Neuronal stem cell (in vitro differentiated cells): ENCODE results near the gene GNRH2.
"Not testable (repeated sequence)": the region's sequence is repeated elsewhere in the genome, so short reads cannot be mapped to it uniquely, and the experiment has no call there.

Experiments used
- DNase-seq: peaks from one replicate; pipeline ENCODE4 v3.0.0-alpha.2; 2013; ENCODE audit warnings: low spot score
- H2AFZ ChIP-seq: one replicate; pipeline ENCODE4 v1.6.1; 2013; ENCODE audit warnings: mild to moderate bottlenecking, low read length, inconsistent platforms
- H2AK5ac ChIP-seq: 2 replicates; pipeline ENCODE4 v1.6.1; 2013; ENCODE audit warnings: low read depth, mild to moderate bottlenecking, inconsistent platforms, low read length, moderate library complexity, mixed read lengths
- H2BK120ac ChIP-seq: 2 replicates; pipeline ENCODE4 v1.6.1; 2013; ENCODE audit warnings: low read depth, mild to moderate bottlenecking, inconsistent platforms, low read length, moderate library complexity, mixed read lengths
- H2BK12ac ChIP-seq: one replicate; pipeline ENCODE4 v1.6.1; 2013; ENCODE audit warnings: low read length, inconsistent platforms
- H2BK15ac ChIP-seq: 2 replicates; pipeline ENCODE4 v1.6.1; 2013; ENCODE audit warnings: mild to moderate bottlenecking, low read length, inconsistent platforms, mixed read lengths
- H2BK5ac ChIP-seq: one replicate; pipeline ENCODE4 v1.6.1; 2013; ENCODE audit warnings: inconsistent platforms, mild to moderate bottlenecking, low read length, moderate library complexity
- H3K14ac ChIP-seq: one replicate; pipeline ENCODE4 v1.6.1; 2013; ENCODE audit warnings: low read length, inconsistent platforms
- H3K18ac ChIP-seq: 2 replicates; pipeline ENCODE4 v1.6.1; 2013; ENCODE audit warnings: low read length, inconsistent platforms
- H3K23ac ChIP-seq: 2 replicates; pipeline ENCODE4 v1.6.1; 2013; ENCODE audit warnings: low read depth, mild to moderate bottlenecking, mixed read lengths, low read length, inconsistent platforms; ENCODE audit not compliant: poor library complexity
- H3K27ac ChIP-seq: replicated peaks from 3 replicates; pipeline ENCODE4 v1.5.1; 2013; ENCODE audit warnings: low read length, inconsistent platforms
- H3K27me3 ChIP-seq, 3 experiments: 2 replicates each; pipeline ENCODE4 v1.6.1; 2013; ENCODE audit warnings: low read length in 3 of 3, mild to moderate bottlenecking in 2 of 3, inconsistent platforms in 1 of 3, low read depth in 1 of 3, mixed read lengths in 1 of 3, moderate library complexity in 1 of 3; ENCODE audit not compliant: control insufficient read depth in 3 of 3, insufficient read depth in 3 of 3
- H3K36me3 ChIP-seq, 2 donors: replicated peaks in 1 of 2; 2 replicates each; pipeline ENCODE4 v1.6.1; 2013; ENCODE audit warnings: low read length in 2 of 2; ENCODE audit not compliant: control insufficient read depth in 2 of 2, insufficient read depth in 2 of 2
- H3K4ac ChIP-seq: 2 replicates; pipeline ENCODE4 v1.6.1; 2013; ENCODE audit warnings: inconsistent platforms, mild to moderate bottlenecking, low read length, moderate library complexity
- H3K4me1 ChIP-seq, 2 donors: 1 replicate in 1 of 2; 2 replicates in 1 of 2; pipeline ENCODE4 v1.6.1; 2013; ENCODE audit warnings: low read length in 2 of 2, low read depth in 1 of 2; ENCODE audit not compliant: control insufficient read depth in 2 of 2, insufficient read depth in 1 of 2
- H3K4me2 ChIP-seq: one replicate; pipeline ENCODE4 v1.6.1; 2013; ENCODE audit warnings: mild to moderate bottlenecking, low read length, inconsistent platforms; ENCODE audit not compliant: insufficient read depth, poor library complexity, severe bottlenecking
- H3K4me3 ChIP-seq, 2 donors: 2 replicates each; pipeline ENCODE4 v1.5.1; 2013; ENCODE audit warnings: low read length in 2 of 2, mild to moderate bottlenecking in 2 of 2, inconsistent platforms in 1 of 2, moderate library complexity in 1 of 2
- H3K79me1 ChIP-seq: one replicate; pipeline ENCODE4 v1.6.1; 2013; ENCODE audit warnings: low read depth, mild to moderate bottlenecking, inconsistent platforms, low read length, moderate library complexity
- H3K9ac ChIP-seq: one replicate; pipeline ENCODE4 v1.6.1; 2013; ENCODE audit warnings: mild to moderate bottlenecking, low read depth, low read length, inconsistent platforms; ENCODE audit not compliant: poor library complexity
- H3K9me3 ChIP-seq, 2 donors: replicated peaks in 1 of 2; 2 replicates each; pipeline versions ENCODE3 to v1.6.1; 2013; ENCODE audit warnings: low read length in 2 of 2, mild to moderate bottlenecking in 2 of 2, inconsistent platforms in 1 of 2, low read depth in 1 of 2, mixed read lengths in 1 of 2, moderate library complexity in 1 of 2; ENCODE audit not compliant: control insufficient read depth in 2 of 2, insufficient read depth in 1 of 2
- H4K8ac ChIP-seq: one replicate; pipeline ENCODE4 v1.6.1; 2013; ENCODE audit warnings: low read depth, mild to moderate bottlenecking, inconsistent platforms, low read length, moderate library complexity
- H4K91ac ChIP-seq: one replicate; pipeline ENCODE4 v1.6.1; 2013; ENCODE audit warnings: low read length, low read depth, mild to moderate bottlenecking, inconsistent platforms; ENCODE audit not compliant: poor library complexity
- whole genome bisulfite sequencing, 2 donors: extraction: QIAGEN DNeasy Blood & Tissue Kit; methylation state at CpG; one replicate each; pipeline ENCODE4 v1.1.7; 2013; ENCODE audit warnings: missing lambda C conversion rate in 2 of 2, mixed read lengths in 1 of 2; ENCODE audit not compliant: insufficient read length in 2 of 2, insufficient replicate concordance in 1 of 2; ENCODE audit errors: extremely low coverage in 2 of 2; 5-methylcytosine and 5-hydroxymethylcytosine counted together

Gene GNRH2

DNA sequence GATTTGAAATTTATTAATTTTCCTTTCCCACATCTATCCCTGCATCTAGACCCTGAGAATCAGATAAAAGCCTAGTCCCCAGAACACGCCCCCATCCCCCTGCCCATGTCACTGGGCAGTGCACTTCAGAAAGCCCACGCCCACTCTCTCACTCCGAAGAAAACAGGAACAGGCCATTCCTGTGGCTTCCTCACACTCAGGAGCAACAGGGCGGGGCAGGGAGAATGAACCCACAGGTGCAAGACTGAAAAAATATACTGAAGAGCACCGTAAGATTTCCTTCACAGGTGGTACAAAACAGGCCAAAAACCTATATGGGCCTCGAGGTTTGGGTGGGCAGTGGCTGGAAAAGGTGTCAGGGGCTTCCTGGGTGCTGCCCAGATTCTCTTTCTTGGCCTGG is 31.4 kb downstream of the GNRH2 start:
- Histone ChIP-seq H3K4ac (no peak overlapping the region), H3K79me1 (peaks cover 3% of the 10 kb centered on the region), H3K9me3 (no peaks in the 10 kb centered on the region), H2AFZ (no peak overlapping the region), H3K27ac (no peak overlapping the region), H3K36me3 (no peaks in the 10 kb centered on the region), H2BK12ac (no peak overlapping the region), H4K8ac (no peak overlapping the region), H3K23ac (no peak overlapping the region), H4K91ac (no peak overlapping the region), H2BK120ac (no peak overlapping the region), H3K9ac (no peak overlapping the region), H3K4me1 (peaks cover 0 to 8% of the 10 kb centered on the region in 2 donors), H3K4me2 (no peak overlapping the region), H3K14ac (no peak overlapping the region), H2BK15ac (no peak overlapping the region), H3K4me3 (no peak overlapping the region), H2AK5ac (peak overlapping the region; percentile 7), H3K27me3 (peaks cover 10 to 25% (median 19%) of the 10 kb centered on the region in 3 experiments), H3K18ac (no peak overlapping the region), H2BK5ac (no peak overlapping the region)
- WGBS, 2 donors = no CpG with 5 or more reads among the region's 6 CpGs
- no peak for DNase-seq

DNA sequence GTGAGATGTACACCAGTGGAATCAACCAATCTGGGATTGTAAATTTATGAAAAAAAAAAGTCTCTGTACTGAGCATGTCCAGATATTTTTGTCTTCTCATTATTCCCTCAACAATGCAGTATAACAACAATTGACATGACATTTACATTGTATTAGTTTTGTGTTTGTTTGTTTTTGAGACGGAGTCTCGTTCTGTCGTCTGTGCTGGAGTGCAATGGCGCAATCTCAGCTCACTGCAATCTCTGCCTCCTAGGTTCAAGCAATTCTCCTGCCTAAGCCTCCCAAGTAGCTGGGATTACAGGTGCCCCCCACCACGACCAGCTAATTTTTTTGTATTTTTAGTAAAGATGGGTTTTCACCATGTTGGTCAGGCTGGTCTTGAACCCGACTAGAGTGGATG is 31.9 kb downstream of the GNRH2 start:
- DNase-seq, H3K18ac ChIP-seq, H2AFZ ChIP-seq, H3K9ac ChIP-seq, H3K23ac ChIP-seq, H3K14ac ChIP-seq, H3K4me3 ChIP-seq, H3K4me2 ChIP-seq, H3K4me1 ChIP-seq, H2BK15ac ChIP-seq, H3K79me1 ChIP-seq, H2BK5ac ChIP-seq, H2BK12ac ChIP-seq, H4K8ac ChIP-seq, H3K36me3 ChIP-seq, H3K9me3 ChIP-seq, H3K27ac ChIP-seq, H4K91ac ChIP-seq, H2BK120ac ChIP-seq, H3K4ac ChIP-seq, H2AK5ac ChIP-seq: not testable (repeated sequence)
- no CpG with 5 or more reads among the region's 6 CpGs for whole genome bisulfite sequencing, 2 donors
- peaks cover 10 to 25% (median 24%) of the 10 kb centered on the region in 3 experiments for H3K27me3 ChIP-seq

DNA sequence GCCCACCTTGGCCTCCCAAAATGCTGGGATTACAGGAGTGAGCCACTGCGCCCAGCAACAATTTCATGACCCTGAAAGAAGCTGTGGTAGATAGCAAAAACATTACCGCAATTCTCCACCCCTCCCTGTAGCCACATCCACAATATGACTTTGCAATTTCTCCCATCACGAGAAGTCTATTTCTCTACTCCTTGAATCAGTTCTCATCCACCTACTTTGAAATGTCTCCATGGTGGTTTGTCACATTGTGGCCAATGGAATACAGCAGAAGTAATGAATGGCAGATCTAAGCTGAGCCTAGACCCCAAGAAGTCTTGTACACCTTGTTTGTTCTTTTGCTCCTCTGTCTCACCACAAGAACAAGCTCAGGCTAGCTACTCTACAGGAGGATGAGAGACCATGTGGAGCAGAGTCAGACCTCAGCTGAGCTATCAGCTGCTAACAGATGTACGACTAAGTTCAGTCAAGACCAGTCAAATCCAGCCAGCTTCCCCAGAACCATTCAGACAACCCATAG is 34.3 kb downstream of the GNRH2 start:
- H3K79me1 ChIP-seq = no peaks in the 10 kb centered on the region
- no peak overlapping the region for H3K23ac ChIP-seq
- no peak overlapping the region for H3K4ac ChIP-seq
- no peak overlapping the region for H3K4me3 ChIP-seq
- no peak overlapping the region for H4K91ac ChIP-seq
- WGBS, 2 donors = no CpG with 5 or more reads among the region's 4 CpGs
- no peak overlapping the region for H2AK5ac ChIP-seq
- H2BK5ac ChIP-seq = no peak overlapping the region
- H3K14ac ChIP-seq = no peak overlapping the region
- no peak overlapping the region for H3K18ac ChIP-seq
- H3K27ac ChIP-seq = no peak overlapping the region
- no peak overlapping the region for H2BK15ac ChIP-seq
- H3K27me3 ChIP-seq = peaks cover 6 to 41% (median 21%) of the 10 kb centered on the region in 3 experiments
- no peak overlapping the region for H3K4me2 ChIP-seq
- H2AFZ ChIP-seq = no peak overlapping the region
- no peaks in the 10 kb centered on the region for H3K36me3 ChIP-seq
- peaks cover 2 to 3% of the 10 kb centered on the region in 2 donors for H3K4me1 ChIP-seq
- H4K8ac ChIP-seq = no peak overlapping the region
- H2BK12ac ChIP-seq = no peak overlapping the region
- H3K9me3 ChIP-seq = no peaks in the 10 kb centered on the region
- no peak for DNase-seq
- H3K9ac ChIP-seq = no peak overlapping the region
- H2BK120ac ChIP-seq = no peak overlapping the region

DNA sequence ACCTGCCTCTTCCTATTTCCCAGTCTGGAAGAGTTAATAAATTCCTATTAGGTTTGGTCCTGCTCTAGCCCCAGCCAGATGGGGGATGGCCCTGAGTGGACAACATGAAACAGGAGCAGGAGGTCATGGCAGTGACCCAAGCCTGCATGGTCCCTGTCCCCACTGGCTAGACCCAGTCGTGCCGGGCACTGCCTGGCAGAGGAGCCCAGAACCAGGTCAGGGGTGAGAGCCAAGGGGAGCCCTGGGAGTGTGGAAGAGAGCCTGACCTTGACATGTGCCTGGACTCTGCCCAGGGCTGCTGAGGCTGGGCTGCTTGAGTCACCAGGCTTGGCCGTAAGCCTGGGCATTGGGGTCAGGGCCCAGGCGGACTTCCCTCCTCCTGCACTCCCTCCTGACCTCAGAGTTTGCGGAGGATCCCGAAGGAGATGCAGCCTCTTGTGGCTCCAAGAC is 37.5 kb downstream of the GNRH2 start:
- peaks cover 11 to 66% (median 35%) of the 10 kb centered on the region in 3 experiments for H3K27me3 ChIP-seq

More for the DNA sequence above, 37.5 kb downstream of the GNRH2 start:
- no peak overlapping the region for H2AK5ac ChIP-seq
- no peaks in the 10 kb centered on the region for H3K36me3 ChIP-seq
- H3K4me3 ChIP-seq = no peak overlapping the region
- no peak overlapping the region for H2AFZ ChIP-seq
- H2BK15ac ChIP-seq = no peak overlapping the region
- no peaks in the 10 kb centered on the region for H3K9me3 ChIP-seq
- H3K18ac ChIP-seq = no peak overlapping the region
- H4K8ac ChIP-seq = no peak overlapping the region
- no peak overlapping the region for H3K27ac ChIP-seq
- H2BK12ac ChIP-seq = peak overlapping the region; percentile 76
- WGBS, 2 donors = no CpG with 5 or more reads among the region's 6 CpGs
- H2BK120ac ChIP-seq = no peak overlapping the region
- H3K14ac ChIP-seq = no peak overlapping the region
- no peak overlapping the region for H2BK5ac ChIP-seq
- H4K91ac ChIP-seq = no peak overlapping the region
- no peak overlapping the region for H3K23ac ChIP-seq
- DNase-seq = no peak
- peak overlapping the region; percentile 45 for H3K9ac ChIP-seq
- no peaks in the 10 kb centered on the region for H3K79me1 ChIP-seq
- no peak overlapping the region for H3K4me2 ChIP-seq
- H3K4me1 ChIP-seq = peaks cover 0 to 4% of the 10 kb centered on the region in 2 donors
- no peak overlapping the region for H3K4ac ChIP-seq
